HG02763 (cell line): Measurements from ENCODE around the gene POLR3K.
A peak's percentile ranks its signal among the peaks of the same experiment; 100 is the strongest.

ENCODE experiments used
- ATAC-seq: cut with Tn5 transposase; IDR thresholded peaks from one replicate; pipeline ENCODE4 v1.9.1; 2021; ENCODE audit warnings: mild to moderate bottlenecking, moderate library complexity; ENCODE audit not compliant: unreplicated experiment

The POLR3K gene

DNA sequence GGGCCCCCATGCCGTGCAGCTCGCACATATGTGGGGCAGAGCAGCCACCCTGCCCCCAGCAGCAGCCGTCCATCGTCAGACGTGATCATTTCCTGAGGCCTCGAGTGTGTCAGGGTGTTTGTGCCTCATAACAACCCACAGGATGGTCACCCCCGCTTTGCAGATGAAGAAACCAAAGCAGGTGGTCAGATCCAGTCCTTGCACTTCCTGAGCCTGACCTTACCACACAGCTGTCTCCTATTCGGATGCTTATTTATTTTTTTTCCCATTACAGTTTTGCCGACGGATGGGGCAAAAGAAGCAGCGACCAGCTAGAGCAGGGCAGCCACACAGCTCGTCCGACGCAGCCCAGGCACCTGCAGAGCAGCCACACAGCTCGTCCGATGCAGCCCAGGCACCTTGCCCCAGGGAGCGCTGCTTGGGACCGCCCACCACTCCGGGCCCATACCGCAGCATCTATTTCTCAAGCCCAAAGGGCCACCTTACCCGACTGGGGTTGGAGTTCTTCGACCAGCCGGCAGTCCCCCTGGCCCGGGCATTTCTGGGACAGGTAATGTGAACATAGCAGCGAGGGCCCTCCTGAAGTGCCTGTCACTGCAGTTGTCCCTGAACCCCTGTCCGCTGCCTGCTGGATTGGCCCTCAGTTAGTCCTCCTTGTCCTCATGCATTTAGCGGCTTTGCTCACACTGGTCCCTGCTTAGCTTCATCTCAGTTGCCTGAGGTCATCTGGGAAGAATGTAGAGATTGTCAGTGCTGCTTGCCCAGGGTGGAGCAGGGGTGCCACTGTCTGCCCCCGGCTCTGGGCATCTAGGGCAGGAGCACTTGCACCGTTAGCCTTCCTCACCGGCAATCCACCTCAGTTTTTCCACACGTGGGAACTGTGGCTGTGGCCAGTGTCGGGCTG, 26.0 kb upstream of the POLR3K start:
- no peak for ATAC-seq

DNA sequence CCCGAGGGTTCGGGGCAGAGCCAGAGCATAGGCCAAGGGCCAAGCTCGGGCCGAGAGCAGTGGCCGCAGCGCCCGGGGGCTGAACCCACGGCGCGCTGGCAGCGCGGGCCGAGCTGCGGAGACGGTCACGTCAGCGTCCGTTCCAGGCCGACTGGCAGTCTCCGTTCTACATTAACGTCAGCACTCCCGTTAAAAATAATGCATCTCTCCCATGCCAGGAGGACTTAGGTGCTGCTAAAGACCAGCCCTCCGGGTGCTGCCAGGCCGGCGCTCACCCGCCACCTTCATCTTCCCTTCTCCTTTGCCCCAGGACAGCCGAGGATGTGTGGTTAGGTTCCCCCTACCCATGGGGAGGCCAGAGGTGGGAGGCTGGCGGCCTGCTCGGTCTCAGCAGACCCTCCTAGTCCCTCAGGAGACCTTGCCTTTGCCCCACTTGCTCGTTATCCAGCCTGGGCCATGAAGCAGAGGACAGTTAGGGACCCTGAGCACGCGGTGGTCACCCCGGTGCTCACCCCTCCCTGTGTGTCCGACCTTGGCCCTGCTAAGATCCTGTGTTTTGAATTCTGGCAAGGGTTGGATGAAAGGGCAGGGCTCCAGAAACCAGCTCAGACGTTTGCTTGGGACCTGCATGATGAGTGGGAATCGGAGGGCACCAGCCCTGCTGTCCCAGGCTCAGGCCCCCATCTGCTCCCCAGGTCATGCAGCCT, 25.2 kb upstream of the POLR3K start:
- peak; percentile 22 for ATAC-seq

DNA sequence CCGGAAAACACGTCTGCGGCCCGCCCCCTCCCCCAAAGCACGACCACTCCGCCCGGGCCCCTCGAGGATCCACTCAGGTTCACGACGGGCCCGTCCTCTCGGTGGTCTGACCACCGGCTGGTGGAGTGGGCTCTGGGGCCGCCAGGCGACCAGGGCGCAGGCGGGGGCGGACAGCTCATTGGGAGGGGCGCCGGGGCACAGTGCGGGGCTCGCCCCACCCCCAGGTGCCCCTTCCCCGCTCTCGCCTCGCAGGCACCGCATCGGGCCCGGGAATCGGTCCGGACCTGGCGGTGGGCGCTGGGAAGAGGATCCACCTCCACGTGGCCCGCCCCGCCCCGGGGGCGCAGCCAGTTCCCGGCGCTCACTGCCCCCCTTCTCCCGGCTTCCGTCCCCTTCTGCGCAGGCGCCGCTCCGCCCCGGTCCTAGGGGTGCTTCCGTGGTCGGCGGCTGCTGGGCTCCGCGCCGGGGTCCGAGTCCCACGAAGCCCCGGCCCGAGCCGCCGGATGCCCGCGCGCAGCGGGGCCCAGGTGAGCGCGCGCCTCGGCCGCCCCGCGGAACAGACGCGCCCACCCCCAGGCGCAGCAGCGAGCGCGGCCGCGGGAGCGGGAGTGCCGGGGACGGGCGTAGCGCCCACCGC, 24.5 kb upstream of the POLR3K start, which contains the start of gene MPG:
Gene MPG, plus strand, starts transcription at position 419 of the 637 bp plus-strand sequence. Its CDS starts 85 bp downstream, at position 504.
- peak; percentile 73 for ATAC-seq

DNA sequence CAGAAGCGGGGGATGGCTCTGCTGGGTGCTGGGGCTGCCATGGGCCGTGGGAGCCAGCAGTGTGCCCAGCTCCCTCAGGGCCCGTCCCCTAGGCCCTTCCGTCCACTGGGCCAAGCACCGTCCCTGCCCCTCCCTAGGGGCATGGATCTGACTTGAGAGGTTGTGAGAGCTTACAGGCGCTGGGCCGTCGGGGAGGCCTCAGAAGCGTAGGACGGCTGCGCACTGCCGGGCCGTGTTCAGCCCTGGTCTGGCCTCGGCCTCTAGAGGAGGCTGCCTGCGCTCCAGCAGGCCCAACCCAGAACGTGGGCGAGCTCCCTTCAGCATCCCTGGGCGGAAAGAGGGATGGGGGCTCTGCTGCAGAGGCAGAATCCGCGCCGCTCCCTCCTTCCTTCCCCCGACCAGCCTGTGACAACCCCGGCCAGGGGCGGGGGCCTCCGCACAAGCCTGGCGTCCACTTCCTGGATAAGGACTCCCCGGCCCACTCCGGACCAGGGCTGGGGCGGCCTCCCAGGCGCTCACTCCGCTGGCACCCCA, 23.9 kb upstream of the POLR3K start:
- peak; percentile 23 for ATAC-seq

DNA sequence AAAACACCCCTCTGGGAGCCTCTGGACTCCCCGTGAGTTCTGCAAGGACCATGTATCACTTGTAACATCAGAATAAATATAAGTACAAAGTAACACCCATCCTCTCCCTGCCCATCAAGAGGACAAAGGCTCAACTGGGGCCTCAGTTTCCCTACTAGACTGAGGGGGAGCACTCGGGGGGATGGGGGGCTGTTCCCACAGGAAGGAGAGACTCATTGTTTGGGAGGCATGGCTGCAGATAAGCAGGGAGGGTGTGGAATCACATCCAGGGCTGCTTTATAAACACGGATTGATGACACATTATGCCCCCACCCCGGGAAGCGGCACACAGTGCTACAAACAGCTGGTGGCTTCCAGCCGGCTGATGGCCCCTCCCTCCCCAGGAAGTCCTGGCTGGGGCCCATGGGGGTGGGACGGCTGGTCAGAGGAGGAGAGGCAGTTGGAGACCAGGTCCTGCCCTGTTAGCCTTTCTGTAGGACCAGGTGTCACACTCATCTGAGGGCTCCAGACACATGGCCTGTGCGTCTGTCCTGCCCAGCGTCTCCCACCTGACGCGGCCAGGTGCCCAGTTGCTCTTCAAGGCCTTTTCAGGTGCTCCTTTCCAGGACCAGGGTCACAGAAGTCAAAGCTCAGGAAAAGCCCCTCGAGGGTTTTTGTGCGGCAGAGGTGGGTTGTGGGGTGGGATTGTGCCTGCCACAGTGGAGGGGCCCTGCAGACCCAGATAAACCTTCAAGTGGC, 23.3 kb upstream of the POLR3K start:
- ATAC-seq, result no peak

DNA sequence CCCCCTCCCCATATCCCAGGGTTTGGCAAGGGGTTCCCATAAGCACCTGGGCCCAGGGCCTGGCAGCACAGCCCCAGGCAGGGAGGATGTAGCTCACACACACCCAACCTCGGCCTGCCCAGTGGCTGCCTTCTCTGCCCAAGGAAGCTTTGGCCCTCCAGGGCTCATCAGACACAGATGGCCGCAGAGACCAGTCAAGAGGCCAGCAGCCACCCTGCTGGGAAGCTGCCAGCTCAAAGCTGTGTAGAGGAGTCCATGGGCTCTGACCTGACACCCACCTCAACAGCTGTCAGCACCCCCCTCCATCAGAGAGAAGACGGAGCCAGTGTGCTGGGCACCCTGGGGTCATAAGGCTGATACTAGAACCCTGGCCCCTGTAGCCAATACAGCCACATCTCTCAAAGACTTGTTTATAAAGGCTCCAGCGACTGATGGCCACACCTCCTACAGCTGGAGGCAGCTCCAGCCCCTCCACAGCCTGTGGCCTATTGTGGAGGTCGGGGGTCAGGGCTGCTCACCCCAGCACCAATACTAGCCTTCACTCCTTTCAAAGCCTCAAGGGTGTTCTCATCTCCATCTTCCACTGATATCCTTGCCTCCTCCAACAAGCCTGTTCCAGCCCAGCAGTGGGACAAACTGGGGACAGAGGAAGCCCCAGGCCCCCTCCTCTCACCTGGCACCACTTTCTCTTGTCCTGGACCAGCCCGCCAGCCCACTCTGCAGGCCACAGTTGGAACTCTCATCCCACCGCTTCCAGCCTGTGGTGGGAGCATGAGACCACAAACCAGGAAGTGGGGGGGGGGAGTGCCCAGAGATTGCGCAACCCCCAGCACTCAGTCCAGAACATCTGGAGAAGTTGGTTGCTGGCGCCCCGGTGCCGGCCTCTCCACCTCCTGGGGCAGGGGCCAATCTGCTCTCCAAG, 22.4 kb upstream of the POLR3K start:
- no peak for ATAC-seq

DNA sequence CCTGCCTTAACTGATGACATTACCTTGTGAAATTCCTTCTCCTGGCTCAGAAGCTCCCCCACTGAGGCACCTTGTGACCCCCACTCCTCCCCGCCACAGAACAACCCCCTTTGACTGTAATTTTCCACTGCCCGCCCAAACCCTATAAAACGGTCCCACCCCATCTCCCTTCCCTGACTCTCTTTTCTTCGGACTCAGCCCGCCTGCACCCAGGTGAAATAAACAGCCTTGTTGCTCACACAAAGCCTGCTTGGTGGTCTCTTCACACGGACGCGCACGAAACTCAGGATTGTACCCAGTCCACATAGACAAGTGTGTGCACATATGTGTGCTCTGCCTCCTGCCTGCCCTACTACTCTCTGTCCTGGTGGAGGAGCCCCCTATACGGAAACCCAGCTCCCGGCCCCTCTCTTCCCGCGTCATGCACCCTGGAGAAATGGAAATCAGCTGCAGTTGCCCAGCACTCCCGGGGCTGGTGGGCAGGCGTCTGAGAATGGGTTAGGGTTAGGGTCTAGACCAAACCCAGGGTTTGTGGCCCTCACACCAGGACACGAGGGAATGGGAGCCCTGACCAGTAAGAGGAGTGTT, 21.4 kb upstream of the POLR3K start:
- no peak for ATAC-seq

DNA sequence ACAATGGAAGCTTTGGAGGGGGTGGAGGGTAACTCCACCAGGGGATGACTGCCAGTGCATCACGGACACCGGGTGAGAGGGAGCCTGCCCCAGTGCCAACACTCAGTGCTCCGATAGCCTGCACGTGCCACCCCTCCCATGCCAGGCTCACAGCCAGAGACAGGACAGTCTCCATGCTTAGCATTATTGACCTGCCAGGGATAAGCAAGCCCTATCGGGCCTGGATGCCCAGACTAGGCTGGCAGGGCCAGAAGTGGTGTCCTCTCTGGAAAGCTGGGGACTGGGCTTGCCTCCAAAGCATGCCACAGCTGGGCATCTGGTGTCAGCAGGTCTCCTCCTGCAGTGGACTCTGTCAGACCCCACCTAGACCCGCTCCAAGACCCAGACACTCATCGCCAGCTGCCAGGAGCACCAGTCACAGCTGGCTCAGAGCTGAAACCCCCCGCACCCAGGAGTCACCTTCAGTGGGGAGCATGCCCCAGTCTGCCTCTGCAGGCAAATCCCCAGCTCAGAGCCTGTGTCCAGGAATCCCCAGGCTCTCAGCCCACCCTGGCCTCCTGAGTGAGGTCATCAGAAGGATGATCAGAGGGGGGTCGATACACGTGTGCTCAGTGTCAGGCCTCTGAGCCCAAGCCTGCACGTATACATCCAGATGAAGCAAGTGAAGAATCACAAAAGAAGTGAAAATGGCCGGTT, 20.8 kb upstream of the POLR3K start:
- ATAC-seq, result no peak

DNA sequence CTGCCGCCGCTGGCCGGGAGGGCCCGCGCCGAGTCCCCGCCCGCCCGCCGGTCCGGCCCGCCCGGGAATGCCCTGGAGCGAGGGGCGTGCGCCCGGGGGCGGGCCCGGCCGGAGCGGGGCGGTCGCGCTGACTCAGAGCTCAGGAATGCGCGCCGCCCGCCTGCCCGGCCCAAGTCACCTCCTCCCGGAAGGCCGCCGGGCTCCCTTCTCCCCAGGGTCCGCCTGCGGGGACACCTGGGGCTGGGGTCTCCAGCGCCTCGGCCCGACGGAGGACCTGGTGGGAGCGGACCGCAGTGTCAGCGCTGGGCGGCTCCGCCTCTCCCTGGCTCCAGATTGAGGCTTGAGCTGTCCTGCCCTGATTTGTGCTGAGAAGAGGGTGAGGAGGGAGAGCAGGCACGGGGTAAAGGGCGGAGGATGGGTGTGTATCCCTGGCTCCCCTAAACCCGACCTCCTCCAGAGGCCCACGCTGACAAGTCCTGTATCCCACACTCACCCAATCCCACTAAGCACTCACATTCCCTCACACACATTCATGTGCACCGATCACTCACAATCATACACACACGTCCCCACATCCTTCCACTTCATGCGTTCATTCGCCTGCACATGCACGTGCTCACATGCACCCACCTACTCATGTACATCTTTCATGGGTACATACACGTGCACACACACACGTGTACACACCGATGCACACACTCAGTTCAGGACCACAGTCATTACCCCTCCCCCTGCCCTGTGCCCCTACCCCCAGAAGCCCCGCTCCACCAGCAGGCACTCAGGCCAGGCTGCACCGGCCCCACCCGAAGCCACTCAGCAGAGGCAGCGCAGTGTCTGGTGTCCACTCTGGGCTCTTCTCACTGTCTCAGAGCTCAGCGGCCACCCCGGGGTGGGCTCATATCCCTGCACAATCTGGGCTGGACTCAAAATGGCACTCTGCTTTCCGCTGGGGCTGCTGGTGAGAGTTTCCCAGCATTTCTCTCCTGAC, 19.4 kb upstream of the POLR3K start, which contains the start of gene RHBDF1:
Gene RHBDF1, minus strand, starts transcription at position 71 of the 988 bp plus-strand sequence. CDS start 7,616 bp downstream, outside the sequence.
- no peak for ATAC-seq

DNA sequence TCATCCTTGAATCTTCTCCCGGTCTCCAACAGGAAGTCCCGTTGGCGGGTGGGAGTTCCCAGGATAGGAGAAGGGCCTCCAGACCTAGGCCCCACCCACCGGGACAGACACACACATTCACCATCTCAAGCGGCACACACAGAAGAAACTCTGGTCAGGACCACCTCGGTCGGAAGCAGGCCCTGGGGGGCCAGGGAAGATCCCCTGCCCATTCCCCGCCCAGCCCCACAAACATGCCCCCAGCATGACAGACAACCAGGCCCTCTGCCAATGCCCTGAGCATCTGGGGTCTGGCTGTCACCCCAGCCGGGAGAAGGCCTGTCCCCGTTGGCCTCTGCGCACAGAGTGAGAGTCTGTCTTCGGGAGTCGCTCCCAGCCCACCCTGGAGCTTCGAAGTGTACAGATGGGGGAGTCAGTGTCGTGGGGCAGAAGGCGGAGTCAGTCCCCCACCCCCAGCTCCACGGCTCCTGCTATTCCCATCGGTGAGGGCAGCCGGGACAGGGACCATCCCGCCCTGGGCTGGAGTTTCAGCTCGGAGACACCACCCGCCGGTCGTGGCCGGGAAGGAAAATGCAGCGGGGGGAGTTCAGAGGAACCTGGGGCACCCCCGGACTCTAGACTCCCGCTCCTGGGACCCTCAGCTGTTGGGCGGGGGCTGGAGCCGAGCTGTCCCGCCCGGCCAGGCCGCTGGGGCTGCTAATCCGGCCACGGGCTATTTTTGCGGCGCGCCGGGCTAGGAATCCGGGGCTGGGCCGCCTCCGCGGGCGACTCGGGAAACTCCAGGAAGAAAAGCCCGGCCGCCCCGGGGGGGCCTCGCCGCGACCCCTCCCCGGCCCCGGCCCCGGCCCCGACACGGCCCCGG, 18.4 kb upstream of the POLR3K start:
- no peak for ATAC-seq

DNA sequence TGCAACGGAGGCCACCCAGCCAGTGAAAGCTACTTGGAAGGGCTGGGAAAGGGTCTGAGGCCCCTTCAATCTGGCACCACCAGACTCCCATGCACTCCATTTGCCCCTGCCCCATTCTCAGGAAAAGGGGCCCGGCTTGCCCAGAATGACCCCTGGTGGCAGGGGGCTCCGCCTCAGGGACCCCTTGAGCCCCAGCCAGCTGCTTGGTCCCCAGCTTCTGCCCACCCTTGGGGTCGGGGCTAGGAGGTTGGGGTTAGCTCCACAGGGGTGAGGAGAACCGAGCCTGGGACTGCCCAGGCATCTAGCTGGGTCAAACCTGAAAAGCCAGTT, 17.8 kb upstream of the POLR3K start:
- no peak for ATAC-seq

DNA sequence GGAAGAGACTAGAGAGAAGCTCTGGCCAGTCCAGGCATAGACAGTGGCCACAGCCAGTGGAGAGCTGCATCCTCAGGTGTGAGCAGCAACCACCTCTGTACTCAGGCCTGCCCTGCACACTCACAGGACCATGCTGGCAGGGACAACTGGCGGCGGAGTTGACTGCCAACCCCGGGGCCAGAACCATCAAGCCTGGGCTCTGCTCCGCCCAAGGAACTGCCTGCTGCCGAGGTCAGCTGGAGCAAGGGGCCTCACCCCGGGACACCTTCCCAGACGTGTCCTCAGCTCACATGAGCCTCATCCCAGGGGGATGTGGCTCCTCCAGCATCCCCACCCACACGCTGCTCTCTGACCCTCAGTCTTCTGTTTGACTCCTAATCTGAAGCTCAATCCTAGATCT, 15.8 kb upstream of the POLR3K start:
- ATAC-seq, result no peak

DNA sequence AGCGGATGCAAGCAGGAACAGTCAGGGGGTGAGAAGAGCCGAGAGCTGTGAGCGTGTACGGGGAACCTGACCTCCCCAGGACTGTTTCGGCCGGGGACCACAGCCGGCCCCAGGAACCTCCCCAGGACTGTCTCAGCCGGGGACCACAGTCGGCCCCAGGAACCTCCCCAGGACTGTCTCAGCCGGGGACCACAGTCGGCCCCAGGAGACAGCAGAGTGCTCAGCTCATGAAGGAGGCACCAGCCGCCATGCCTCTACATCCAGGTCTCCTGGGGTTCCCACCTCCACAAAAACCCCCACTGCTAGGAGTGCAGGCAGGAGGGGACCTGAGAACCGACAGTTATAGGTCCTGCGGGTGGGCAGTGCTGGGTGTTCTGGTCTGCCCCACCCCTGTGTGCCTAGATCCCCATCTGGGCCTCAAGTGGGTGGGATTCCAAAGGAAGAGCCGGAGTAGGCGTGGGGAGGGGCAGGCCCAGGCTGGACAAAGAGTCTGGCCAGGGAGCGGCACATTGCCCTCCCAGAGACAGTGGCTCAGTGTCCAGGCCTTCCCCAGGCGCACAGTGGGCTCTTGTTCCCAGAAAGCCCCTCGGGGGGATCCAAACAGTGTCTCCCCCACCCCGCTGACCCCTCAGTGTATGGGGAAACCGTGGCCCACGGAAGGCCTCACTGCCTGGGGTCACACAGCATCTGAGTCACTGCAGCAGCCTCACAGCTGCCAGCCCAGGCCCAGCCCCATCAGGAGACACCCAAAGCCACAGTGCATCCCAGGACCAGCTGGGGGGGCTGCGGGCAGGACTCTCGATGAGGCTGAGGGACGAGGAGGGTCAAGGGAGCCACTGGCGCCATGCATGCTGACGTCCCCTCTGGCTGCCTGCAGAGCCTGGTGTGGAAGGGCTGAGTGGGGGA, 14.7 kb upstream of the POLR3K start:
- no peak for ATAC-seq

DNA sequence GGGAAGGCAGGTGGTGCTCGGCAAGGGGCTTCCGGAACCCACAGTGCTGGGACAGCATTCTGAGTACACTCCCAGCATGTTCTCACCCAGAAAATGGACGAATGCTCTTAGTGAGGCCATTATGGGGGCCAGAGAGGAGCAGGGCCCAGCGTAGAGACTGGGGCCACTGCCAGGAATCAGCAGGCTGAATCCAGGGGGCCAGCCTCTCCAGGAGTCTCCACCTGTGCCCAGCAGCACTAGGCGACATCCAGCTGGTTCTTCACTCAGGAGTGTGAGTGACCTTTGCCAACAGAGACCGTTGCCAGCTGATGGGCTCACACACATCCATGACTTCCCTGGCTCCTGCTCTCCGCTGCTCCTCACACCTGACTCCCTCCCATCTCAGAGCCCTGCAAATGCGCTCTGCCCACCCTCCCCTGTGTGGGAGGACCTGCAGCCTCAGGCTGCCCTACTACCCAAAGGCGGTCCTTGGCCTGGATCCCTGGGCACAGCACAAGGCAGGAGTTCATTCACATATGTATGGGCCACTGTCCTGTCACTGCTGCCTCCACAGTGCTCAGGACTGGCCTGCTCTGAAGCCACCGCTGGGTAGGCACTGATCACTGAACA, 13.9 kb upstream of the POLR3K start:
- ATAC-seq, result no peak
